Right ventricle myocardium superior (tissue), 1 donor: ENCODE results near the gene ANKLE2. TPM values are rescaled to one million over a fixed set of nuclear protein-coding genes. Genes with fewer than 3 reads are reported as not detected.
"Not testable (repeated sequence)": the region's sequence is repeated elsewhere in the genome, so short reads cannot be mapped to it uniquely, and the experiment has no call there.

ENCODE experiments used
- ATAC-seq: fragments of 200-7000 bp; cut with Tn5 transposase; one replicate; pipeline ENCODE4 v1.9.1; 2020; ENCODE audit warnings: mild to moderate bottlenecking; ENCODE audit not compliant: poor library complexity
- DNase-seq: peaks from one replicate; pipeline ENCODE4 v3.0.0-alpha.2; 2020
- intact Hi-C: fragments of 100-400 bp; cut with DNase I; formaldehyde crosslinking; loops from one replicate; pipeline ENCODE4 v1.11.2; 2022
- total RNA-seq: library from RNA; stranded (reverse); fragmentation: NEBNext Ultra II Directional; extraction: Animal tissue kit (Norgen Biotek cat#: 25700); gene quantifications from one replicate; pipeline ENCODE4 v1.2.1, GENCODE V29; 2021
- donor health status: DM: no; HTN: yes; CAD: no; lungs with severe emphysema.

Gene ANKLE2
- total RNA-seq, 1 donor from 2014 or later, result 25.6 TPM

DNA sequence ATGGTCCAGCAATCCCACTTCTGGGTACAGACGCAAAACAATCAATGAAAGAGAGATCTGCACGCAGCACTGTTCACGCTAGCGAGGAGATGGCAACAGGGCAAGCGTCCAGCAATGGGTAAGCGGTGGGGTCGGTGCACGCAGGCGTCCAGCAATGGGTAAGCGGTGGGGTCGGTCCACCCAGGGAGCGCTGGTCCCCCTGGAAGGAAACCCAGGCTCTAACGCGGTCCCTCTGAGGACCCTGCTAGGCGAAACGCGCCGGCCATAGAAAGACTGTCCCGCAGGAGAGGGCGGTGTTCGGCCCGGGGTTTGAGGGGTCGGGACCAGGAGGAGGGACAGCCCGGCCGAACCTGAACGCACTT, 51.6 kb downstream of the ANKLE2 start:
- intact Hi-C loops, result no loop called here
- ATAC-seq, result peak; percentile 39
- DNase-seq, result no peak

- DNase-seq (no peak), ATAC-seq (no peak)
- intact Hi-C loops, result no loop called here
Measured at GRCh38 chr12:132708150-132708549, 53.5 kb downstream of the ANKLE2 start.

- intact Hi-C loops, result no loop called here
- no peak for ATAC-seq
Measured at GRCh38 chr12:132707241-132707640, 54.4 kb downstream of the ANKLE2 start.

GRCh38 chr12:132703641-132704040, 58.0 kb downstream of the ANKLE2 start:
- DNase-seq (no peak), ATAC-seq (no peak)
- intact Hi-C loops, result no loop called here

More at GRCh38 chr12:132707241-132707640, 54.4 kb downstream of the ANKLE2 start:
- no peak for DNase-seq

- no peak for DNase-seq
- ATAC-seq, result no peak
Measured at GRCh38 chr12:132702640-132703039, 59.0 kb downstream of the ANKLE2 start.

DNA sequence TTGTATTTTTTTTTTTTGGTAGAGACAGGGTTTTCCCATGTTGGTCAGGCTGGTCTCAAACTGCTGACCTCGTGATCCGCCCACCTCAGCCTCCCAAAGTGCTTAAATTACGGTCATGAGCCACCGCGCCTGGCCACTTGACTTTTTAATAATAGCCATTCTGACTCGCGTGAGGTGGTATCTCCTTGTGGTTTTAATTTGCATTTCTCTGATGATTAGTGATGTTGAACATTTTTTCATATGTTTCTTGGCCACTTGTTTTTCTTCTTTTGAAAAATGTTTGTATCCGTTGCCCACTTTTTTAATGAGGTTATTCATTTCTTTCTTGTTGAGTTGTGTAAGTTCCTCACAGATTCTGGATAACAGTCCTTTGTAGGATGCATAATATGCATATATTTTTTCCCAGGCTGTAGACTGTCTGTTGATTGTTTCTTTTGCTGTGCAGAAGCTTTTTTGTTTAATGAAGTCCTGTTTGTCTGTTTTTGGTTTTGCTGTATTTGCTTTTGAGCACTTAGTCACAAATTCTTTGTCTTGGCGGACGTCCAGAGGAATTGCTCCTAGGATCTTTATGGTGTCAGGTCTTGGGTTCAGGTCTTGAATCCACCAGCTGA, 61.3 kb downstream of the ANKLE2 start:
- no peak for DNase-seq
- intact Hi-C loops, result no loop called here
- no peak for ATAC-seq

More at GRCh38 chr12:132702640-132703039, 59.0 kb downstream of the ANKLE2 start:
- intact Hi-C loops, result no loop called here

GRCh38 chr12:132698341-132698740, 63.3 kb downstream of the ANKLE2 start:
- DNase-seq (no peak), ATAC-seq (no peak)
- intact Hi-C loops, result no loop called here

- DNase-seq (peak; percentile 67), ATAC-seq (peak; percentile 98)
- intact Hi-C loops, result no loop called here
Measured at GRCh38 chr12:132695431-132695830, 66.2 kb downstream of the ANKLE2 start.

DNA sequence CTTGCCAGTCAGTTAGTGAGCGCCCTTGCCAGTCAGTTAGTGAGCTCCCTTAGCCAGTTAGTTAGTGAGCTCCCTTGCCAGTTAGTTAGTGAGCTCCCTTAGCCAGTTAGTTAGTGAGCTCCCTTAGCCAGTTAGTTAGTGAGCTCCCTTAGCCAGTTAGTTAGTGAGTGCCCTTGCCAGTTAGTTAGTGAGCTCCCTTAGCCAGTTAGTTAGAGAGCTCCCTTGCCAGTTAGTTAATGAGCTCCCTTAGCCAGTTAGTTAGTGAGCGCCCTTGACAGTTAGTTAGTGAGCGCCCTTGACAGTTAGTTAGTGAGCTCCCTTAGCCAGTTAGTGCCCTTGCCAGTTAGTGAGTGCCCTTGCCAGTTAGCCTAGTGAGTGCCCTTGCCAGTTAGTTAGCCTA, 66.7 kb downstream of the ANKLE2 start:
- DNase-seq, intact Hi-C loops, ATAC-seq: not testable (repeated sequence)

- DNase-seq, intact Hi-C loops, ATAC-seq: not testable (repeated sequence)
Measured at GRCh38 chr12:132692030-132692429, 69.6 kb downstream of the ANKLE2 start.

DNA sequence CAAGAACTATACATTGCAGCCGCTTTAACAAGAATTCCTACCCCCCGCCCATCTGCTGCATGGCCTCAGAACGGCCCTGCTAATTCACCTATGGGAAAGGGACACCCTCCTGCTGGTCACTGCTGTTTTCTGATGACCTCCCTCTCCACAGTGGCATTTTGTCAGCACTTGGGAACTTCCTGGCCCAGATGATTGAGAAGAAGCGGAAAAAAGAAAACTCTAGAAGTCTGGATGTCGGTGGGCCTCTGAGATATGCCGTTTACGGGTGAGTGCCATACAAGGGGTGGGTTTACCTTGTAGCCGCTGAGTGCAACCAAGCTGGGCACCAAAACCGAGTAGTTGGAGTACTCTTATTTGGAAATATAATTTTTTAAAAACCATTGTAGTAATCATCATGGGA, 71.5 kb downstream of the ANKLE2 start:
- intact Hi-C loops, result no loop called here
- DNase-seq (no peak), ATAC-seq (no peak)

GRCh38 chr12:132689227-132689626, 72.4 kb downstream of the ANKLE2 start:
- intact Hi-C loops, result no loop called here
- DNase-seq (no peak), ATAC-seq (peak; percentile 9)

GRCh38 chr12:132687211-132688164, 74.1 kb downstream of the ANKLE2 start, which contains the start of the genes POLE and PXMP2:
Gene POLE (minus strand): TSS chr12:132687342. CDS start chr12:132687315, 27 bp downstream.
Gene PXMP2 (plus strand): TSS chr12:132687587. CDS start chr12:132687671, 84 bp downstream.
- peak; percentile 99 for ATAC-seq
- intact Hi-C loops, result no loop called here
- peak; percentile 98 for DNase-seq

GRCh38 chr12:132686825-132687210, 74.8 kb downstream of the ANKLE2 start:
- peak; percentile 1 for ATAC-seq
- intact Hi-C loops, result no loop called here

GRCh38 chr12:132685400-132685799, 76.2 kb downstream of the ANKLE2 start:
- no peak for ATAC-seq
- intact Hi-C loops, result no loop called here
- no peak for DNase-seq

More at GRCh38 chr12:132686825-132687210, 74.8 kb downstream of the ANKLE2 start:
- DNase-seq, result no peak

- intact Hi-C loops, result no loop called here
- ATAC-seq, result no peak
- no peak for DNase-seq
Measured at GRCh38 chr12:132677492-132677891, 84.1 kb downstream of the ANKLE2 start.

- no peak for DNase-seq
- ATAC-seq, result no peak
- intact Hi-C loops, result no loop called here
Measured at GRCh38 chr12:132675757-132676432, 85.7 kb downstream of the ANKLE2 start.
